Breast epithelium (tissue), 3 donors: Measurements from ENCODE around the gene NOL4.

Experiments used
- CTCF ChIP-seq, 3 donors: fragments of 450-650 bp; IDR thresholded peaks; one replicate each; pipeline ENCODE4 v1.5.1; 2016 to 2017; ENCODE audit warnings: antibody characterized with exemption in 3 of 3, mild to moderate bottlenecking in 3 of 3, moderate library complexity in 3 of 3
- POLR2A ChIP-seq: fragments of 450-650 bp; IDR thresholded peaks from one replicate; pipeline ENCODE4 v1.6.1; 2016; ENCODE audit warnings: antibody characterized with exemption, mild to moderate bottlenecking, moderate library complexity
- POLR2AphosphoS5 ChIP-seq, 3 donors: sonication (generic); formaldehyde crosslinking; IDR thresholded peaks; one replicate each; pipeline ENCODE4 v1.6.1; 2017; ENCODE audit warnings: antibody characterized with exemption in 3 of 3

GRCh38 chr18:34212511-34212910 is 12.2 kb downstream of the NOL4 start:
- TF ChIP-seq CTCF (IDR thresholded peaks at IDR 0.05) = no peak
- TF ChIP-seq POLR2A = no peak
- TF ChIP-seq POLR2AphosphoS5 (IDR thresholded peaks at IDR 0.05) = no peak
